MCF 10A (cell line): Measurements from ENCODE around the gene ARSG. TPM values are rescaled to one million over a fixed set of nuclear protein-coding genes. Genes with fewer than 3 reads are reported as not detected.

Source experiments
- BruUV-seq: library from RNA; stranded (reverse); fragments of 400-500 nt; replicated peaks from 2 replicates; lab custom pipeline; 2021; lab: Mats Ljungman, UMichigan
- CTCF ChIA-PET: fragments of 300-600 bp; sonication (Branson Sonifier 250); formaldehyde crosslinking; extraction: SDS; loops from one replicate; lab custom pipeline; 2021; ENCODE audit warnings: antibody characterized with exemption, inconsistent platforms; lab: Yijun Ruan, JAX
- POLR2A ChIA-PET: fragments of 300-600, 350-650 bp; sonication (Branson Sonifier 250); formaldehyde crosslinking; extraction: SDS; loops from one replicate; lab custom pipeline; 2020; ENCODE audit warnings: antibody characterized with exemption, inconsistent platforms; lab: Yijun Ruan, JAX
- DNase-seq: peaks from one replicate; pipeline ENCODE4 v3.0.0-alpha.2; 2018; ENCODE audit not compliant: unreplicated experiment
- H3K27ac Mint-ChIP-seq: one replicate; pipeline ENCODE4 v1.8.0; 2022; ENCODE audit warnings: mild to moderate bottlenecking, low read depth, mixed read lengths; ENCODE audit not compliant: unreplicated experiment
- H3K27me3 Mint-ChIP-seq: one replicate; pipeline ENCODE4 v1.8.0; 2022; ENCODE audit warnings: mixed read lengths; ENCODE audit not compliant: insufficient read depth, unreplicated experiment
- H3K36me3 Mint-ChIP-seq: one replicate; pipeline ENCODE4 v1.8.0; 2022; ENCODE audit warnings: mild to moderate bottlenecking, moderate library complexity, mixed read lengths; ENCODE audit not compliant: insufficient read depth, unreplicated experiment
- H3K4me1 Mint-ChIP-seq: one replicate; pipeline ENCODE4 v1.8.0; 2022; ENCODE audit warnings: mixed read lengths; ENCODE audit not compliant: insufficient read depth, unreplicated experiment
- H3K4me3 Mint-ChIP-seq: one replicate; pipeline ENCODE4 v1.8.0; 2022; ENCODE audit warnings: mild to moderate bottlenecking, moderate library complexity, mixed read lengths; ENCODE audit not compliant: unreplicated experiment
- H3K9me3 Mint-ChIP-seq: one replicate; pipeline ENCODE4 v1.8.0; 2022; ENCODE audit warnings: mixed read lengths; ENCODE audit not compliant: unreplicated experiment
- CTCF ChIP-seq: fragments of 200-600 bp; IDR thresholded peaks from one replicate; pipeline ENCODE4 v1.8.0; 2022; ENCODE audit warnings: antibody characterized with exemption, mild to moderate bottlenecking; ENCODE audit not compliant: unreplicated experiment
- intact Hi-C: fragments of 100-400 bp; cut with micrococcal nuclease; formaldehyde crosslinking; loops from 2 replicates; pipeline ENCODE4 v1.14.1; 2022
- total RNA-seq: library from RNA; stranded (reverse); gene quantifications from 2 replicates; pipeline ENCODE4 v1.2.3, GENCODE V29; 2022

Gene ARSG
- total RNA-seq, 1 experiment from 2014 or later: 5.9 TPM

DNA sequence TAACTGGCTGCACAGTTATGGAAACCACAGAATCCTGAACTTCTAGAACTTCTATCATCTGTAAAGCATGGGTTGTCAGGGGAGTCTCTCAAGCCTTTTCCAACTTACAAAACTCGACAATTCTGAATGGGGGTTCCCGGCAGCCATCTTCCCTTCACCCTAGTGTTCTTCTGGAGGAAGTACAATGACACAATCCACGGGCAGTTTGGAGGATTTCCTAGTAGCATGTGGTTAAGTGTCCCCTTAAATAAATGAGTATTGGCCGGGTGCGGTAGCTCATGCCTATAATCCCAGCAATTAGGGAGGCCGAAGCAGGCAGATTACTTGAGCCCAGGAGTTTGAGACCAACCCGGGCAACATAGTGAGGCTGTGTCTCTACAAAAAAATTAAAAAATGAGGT lies 2.5 kb upstream of the ARSG start:
- Mint-ChIP-seq H3K36me3 (no peaks in the 10 kb centered on the region), H3K4me1 (no peaks in the 10 kb centered on the region), H3K27me3 (no peaks in the 10 kb centered on the region), H3K9me3 (no peaks in the 10 kb centered on the region), H3K4me3 (no peak overlapping the region), H3K27ac (no peak overlapping the region)
- intact Hi-C loops: no loop called here
- no peak for TF ChIP-seq CTCF
- CTCF ChIA-PET: interaction anchor here (0.6 to 1.4 kb wide), 4 partner anchors 110 to 1618 kb away, joined by 3 to 4 read pairs (median 3); no protein-coding TSS in a partner anchor
- no peak for DNase-seq
- no TSS peak for BruUV-seq
- POLR2A ChIA-PET: no interaction called here

DNA sequence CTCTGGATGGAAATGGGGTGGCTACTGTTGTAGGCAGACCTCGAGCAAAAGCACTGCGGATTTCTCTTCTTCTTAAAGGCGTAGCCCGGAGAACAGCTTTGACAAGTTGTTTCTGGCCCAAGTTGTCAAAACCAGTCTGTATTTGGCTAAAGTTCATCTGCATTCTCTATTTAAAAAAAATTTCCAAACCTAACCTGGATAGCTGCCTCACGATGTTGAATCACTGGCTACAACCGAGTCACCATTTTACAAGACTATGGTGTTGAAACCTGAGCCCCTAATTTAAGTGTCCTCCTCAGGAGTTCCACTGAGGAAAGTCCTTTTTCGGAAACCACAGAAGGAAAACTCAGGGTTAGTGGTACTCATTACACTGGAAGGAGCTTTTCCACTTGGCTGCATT lies 1.8 kb upstream of the ARSG start:
- TF ChIP-seq CTCF: no peak
- POLR2A ChIA-PET: interaction anchor here (1.0 to 1.1 kb wide), 2 partner anchors 8 to 168 kb away, joined by 3 read pairs; partner anchors contain the start of gene WIPI1
- Mint-ChIP-seq H3K27ac (no peak overlapping the region), H3K4me1 (no peaks in the 10 kb centered on the region), H3K9me3 (no peaks in the 10 kb centered on the region), H3K4me3 (no peak overlapping the region), H3K36me3 (no peaks in the 10 kb centered on the region), H3K27me3 (no peaks in the 10 kb centered on the region)
- intact Hi-C loops: no loop called here
- no peak for DNase-seq
- no TSS peak for BruUV-seq
- CTCF ChIA-PET: interaction anchor here (0.6 to 0.9 kb wide), 3 partner anchors 109 to 146 kb away, joined by 3 to 5 read pairs (median 4); no protein-coding TSS in a partner anchor

DNA sequence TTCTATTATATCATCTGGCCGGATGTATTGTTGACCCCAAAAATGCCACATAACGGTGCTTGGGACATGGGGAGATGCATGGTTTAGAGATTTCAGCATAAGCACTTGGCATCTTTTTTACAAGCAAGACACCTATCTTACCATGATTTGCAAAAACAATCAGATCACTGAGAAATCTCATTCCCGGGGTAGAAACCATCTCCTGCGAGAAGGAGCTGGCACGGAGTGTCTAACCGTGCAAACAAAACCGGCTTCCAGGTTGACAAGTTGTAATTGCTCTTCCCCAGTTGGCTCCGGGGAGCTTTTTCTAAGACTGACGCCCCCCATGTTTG lies 1.4 kb upstream of the ARSG start:
- BruUV-seq: no TSS peak
- Mint-ChIP-seq H3K9me3 (no peaks in the 10 kb centered on the region), H3K36me3 (no peaks in the 10 kb centered on the region), H3K4me3 (peak overlapping the region; percentile 69), H3K27me3 (no peaks in the 10 kb centered on the region), H3K4me1 (no peaks in the 10 kb centered on the region), H3K27ac (no peak overlapping the region)
- intact Hi-C loops: loop anchor here (5.0 kb wide), 1 partner anchor 92 kb away; no protein-coding TSS in a partner anchor
- DNase-seq: no peak
- no peak for TF ChIP-seq CTCF
- ChIA-PET CTCF (interaction anchor here (0.7 to 0.9 kb wide), 2 partner anchors 108 to 146 kb away, joined by 4 to 5 read pairs; no protein-coding TSS in a partner anchor), POLR2A (interaction anchor here (1.0 to 1.1 kb wide), 2 partner anchors 9 to 168 kb away, joined by 3 read pairs; partner anchors contain the start of gene WIPI1)

DNA sequence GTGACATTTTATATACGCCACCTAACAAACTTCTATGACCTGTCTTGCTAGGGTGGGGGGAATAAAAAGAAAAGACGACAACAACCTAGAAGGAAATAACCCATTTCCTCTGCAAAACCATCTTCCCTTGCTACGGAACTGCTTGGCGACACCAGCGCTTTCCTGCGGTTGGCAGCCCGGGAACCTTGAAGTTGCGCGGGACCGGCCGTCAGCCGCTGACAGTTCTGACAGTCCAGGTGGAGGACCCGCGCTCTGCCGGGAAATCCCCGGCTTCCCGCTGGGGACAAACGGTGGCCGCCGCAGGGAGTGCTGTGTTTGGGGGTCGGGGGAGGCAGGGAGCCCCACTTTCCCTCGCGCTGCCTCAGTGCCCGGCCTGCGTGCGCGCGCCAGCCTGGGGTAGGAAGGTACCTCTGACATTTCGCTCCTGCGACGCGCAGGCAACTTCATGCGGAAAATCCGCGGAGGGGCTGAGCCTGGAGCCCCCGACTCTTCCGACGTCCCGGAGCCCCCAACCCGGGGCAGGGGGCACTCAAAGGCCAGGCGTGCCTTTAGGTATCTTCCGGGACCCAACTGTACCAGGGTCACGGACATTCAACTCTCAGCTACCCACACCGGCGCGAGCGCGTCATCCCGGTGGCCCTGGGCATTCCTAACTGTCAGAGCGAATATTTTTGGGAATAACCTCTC lies 884 bp upstream of the ARSG start:
- H3K27me3 Mint-ChIP-seq: no peaks in the 10 kb centered on the region
- intact Hi-C loops: loop anchor here (5.0 kb wide), 1 partner anchor 92 kb away; no protein-coding TSS in a partner anchor
- BruUV-seq: TSS peak; percentile 62
- peak overlapping the region; percentile 69 for H3K4me3 Mint-ChIP-seq
- H3K9me3 Mint-ChIP-seq: no peaks in the 10 kb centered on the region
- no peaks in the 10 kb centered on the region for H3K36me3 Mint-ChIP-seq
- DNase-seq: no peak
- POLR2A ChIA-PET: interaction anchor here (0.5 to 2.6 kb wide), 5 partner anchors 9 to 589 kb away, joined by 3 to 14 read pairs (median 3); partner anchors contain the start of gene WIPI1
- CTCF ChIA-PET: interaction anchor here (0.7 to 0.9 kb wide), 2 partner anchors 108 to 758 kb away, joined by 3 to 5 read pairs; no protein-coding TSS in a partner anchor
- no peak for TF ChIP-seq CTCF
- H3K27ac Mint-ChIP-seq: no peak overlapping the region
- H3K4me1 Mint-ChIP-seq: no peaks in the 10 kb centered on the region
